Ishikawa (cell line): Measurements from ENCODE around the gene C2CD2.

Source experiments
- CEBPB ChIP-seq: IDR thresholded peaks from 2 replicates; pipeline ENCODE4 v1.6.1; 2012
- EGR1 ChIP-seq: IDR thresholded peaks from 2 replicates; pipeline ENCODE4 v1.6.1; 2012
- RAD21 ChIP-seq: IDR thresholded peaks from 2 replicates; pipeline ENCODE4 v1.6.1; 2012; ENCODE audit warnings: low read depth
- TCF12 ChIP-seq: IDR thresholded peaks from 2 replicates; pipeline ENCODE4 v1.6.1; 2012; ENCODE audit warnings: low read depth
- TEAD4 ChIP-seq: IDR thresholded peaks from 2 replicates; pipeline ENCODE4 v1.6.1; 2012
- USF1 ChIP-seq: IDR thresholded peaks from 2 replicates; pipeline ENCODE4 v1.6.1; 2012
- YY1 ChIP-seq: IDR thresholded peaks from 2 replicates; pipeline ENCODE4 v1.6.1; 2012; ENCODE audit warnings: low read depth
- TF ChIP-seq, protein P1 (sequence below): IDR thresholded peaks from 2 replicates; pipeline ENCODE4 v1.6.1; 2012; ENCODE audit warnings: low read depth, mild to moderate bottlenecking

DNA sequence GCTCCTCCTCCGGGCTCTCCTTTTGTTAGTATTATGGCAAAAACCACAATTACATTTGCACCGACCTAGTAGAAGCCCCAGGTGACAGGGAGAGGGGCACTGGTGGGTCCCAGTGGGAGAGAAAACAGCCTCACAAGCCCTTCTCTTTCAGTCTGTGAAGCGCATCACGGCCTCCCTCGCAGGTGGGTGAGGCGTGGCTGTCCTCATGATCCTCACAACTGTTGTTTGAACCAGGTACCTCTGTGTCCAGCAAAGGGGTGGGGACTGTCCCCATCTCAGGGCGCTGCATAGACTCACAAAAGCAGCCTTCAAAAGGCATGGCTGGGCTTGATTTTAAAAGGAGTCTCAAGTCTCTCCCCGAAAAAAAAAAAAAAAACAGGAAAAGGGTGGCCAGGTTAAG lies 7.9 kb upstream of the C2CD2 start:
- no peak for TF ChIP-seq YY1
- TF ChIP-seq, protein P1, sequence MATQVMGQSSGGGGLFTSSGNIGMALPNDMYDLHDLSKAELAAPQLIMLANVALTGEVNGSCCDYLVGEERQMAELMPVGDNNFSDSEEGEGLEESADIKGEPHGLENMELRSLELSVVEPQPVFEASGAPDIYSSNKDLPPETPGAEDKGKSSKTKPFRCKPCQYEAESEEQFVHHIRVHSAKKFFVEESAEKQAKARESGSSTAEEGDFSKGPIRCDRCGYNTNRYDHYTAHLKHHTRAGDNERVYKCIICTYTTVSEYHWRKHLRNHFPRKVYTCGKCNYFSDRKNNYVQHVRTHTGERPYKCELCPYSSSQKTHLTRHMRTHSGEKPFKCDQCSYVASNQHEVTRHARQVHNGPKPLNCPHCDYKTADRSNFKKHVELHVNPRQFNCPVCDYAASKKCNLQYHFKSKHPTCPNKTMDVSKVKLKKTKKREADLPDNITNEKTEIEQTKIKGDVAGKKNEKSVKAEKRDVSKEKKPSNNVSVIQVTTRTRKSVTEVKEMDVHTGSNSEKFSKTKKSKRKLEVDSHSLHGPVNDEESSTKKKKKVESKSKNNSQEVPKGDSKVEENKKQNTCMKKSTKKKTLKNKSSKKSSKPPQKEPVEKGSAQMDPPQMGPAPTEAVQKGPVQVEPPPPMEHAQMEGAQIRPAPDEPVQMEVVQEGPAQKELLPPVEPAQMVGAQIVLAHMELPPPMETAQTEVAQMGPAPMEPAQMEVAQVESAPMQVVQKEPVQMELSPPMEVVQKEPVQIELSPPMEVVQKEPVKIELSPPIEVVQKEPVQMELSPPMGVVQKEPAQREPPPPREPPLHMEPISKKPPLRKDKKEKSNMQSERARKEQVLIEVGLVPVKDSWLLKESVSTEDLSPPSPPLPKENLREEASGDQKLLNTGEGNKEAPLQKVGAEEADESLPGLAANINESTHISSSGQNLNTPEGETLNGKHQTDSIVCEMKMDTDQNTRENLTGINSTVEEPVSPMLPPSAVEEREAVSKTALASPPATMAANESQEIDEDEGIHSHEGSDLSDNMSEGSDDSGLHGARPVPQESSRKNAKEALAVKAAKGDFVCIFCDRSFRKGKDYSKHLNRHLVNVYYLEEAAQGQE = no peak
- TF ChIP-seq EGR1 = no peak
- TF ChIP-seq USF1 = no peak
- no peak for TF ChIP-seq CEBPB
- no peak for TF ChIP-seq TEAD4
- no peak for TF ChIP-seq TCF12
- TF ChIP-seq RAD21 = no peak
